ENCODE data around the gene KMO. TPM values are rescaled to one million over a fixed set of nuclear protein-coding genes. Genes with fewer than 3 reads are reported as not detected.
A peak's percentile ranks its signal among the peaks of the same experiment; 100 is the strongest.

The KMO gene
- total RNA-seq, 1 experiment from 2014 or later = not detected

- Histone ChIP-seq H3K23me2 (ENCODE audit: insufficient read length, low read depth, low read length, poor library complexity, severe bottlenecking) (no peaks in the 10 kb centered on the region), H3K79me2 (ENCODE audit: insufficient read depth, low read length) (no peaks in the 10 kb centered on the region), H3K79me1 (ENCODE audit: insufficient read depth, low read depth, low read length, poor library complexity, severe bottlenecking) (no peaks in the 10 kb centered on the region), H3K4me1 (ENCODE audit: insufficient read depth, low read length) (no peaks in the 10 kb centered on the region), H3K14ac (ENCODE audit: insufficient read depth, low read length) (no peak overlapping the region), H2BK15ac (ENCODE audit: low read depth, low read length) (no peak overlapping the region), H2AK5ac (ENCODE audit: insufficient read length, low read length) (no peak overlapping the region), H3K4me2 (ENCODE audit: insufficient read depth, insufficient read length, low read length) (no peak overlapping the region), H3K9me3 (ENCODE audit: control insufficient read depth, low read depth, low read length) (no peaks in the 10 kb centered on the region), H4K5ac (ENCODE audit: insufficient read length, low read depth, low read length) (no peak overlapping the region), H3K9ac (ENCODE audit: extremely low read depth, insufficient read length, low read length) (no peak overlapping the region), H3K18ac (ENCODE audit: insufficient read length, low read depth, low read length) (no peak overlapping the region), H3K4ac (ENCODE audit: low read depth, low read length) (no peak overlapping the region), H4K20me1 (ENCODE audit: control insufficient read depth, insufficient read depth, insufficient read length) (no peaks in the 10 kb centered on the region), H2AFZ (ENCODE audit: low read length) (no peak overlapping the region), H2BK12ac (ENCODE audit: insufficient read length, low read depth, low read length) (no peak overlapping the region), H4K8ac (replicated peaks; ENCODE audit: insufficient read length, low read depth, low read length) (no peak overlapping the region), H4K91ac (ENCODE audit: insufficient read length, low read depth, low read length) (no peak overlapping the region), H3K27ac (ENCODE audit: insufficient read length, low read depth, low read length) (no peak overlapping the region), H3K23ac (ENCODE audit: insufficient read length, low read depth, low read length) (no peak overlapping the region), H3T11ph (ENCODE audit: low read length) (no peak overlapping the region), H3K27me3 (ENCODE audit: insufficient read depth, low read length) (no peaks in the 10 kb centered on the region), H3K56ac (ENCODE audit: insufficient read length, low read depth, low read length) (no peak overlapping the region), H2BK5ac (ENCODE audit: insufficient read length, low read length) (no peak overlapping the region), H2BK120ac (ENCODE audit: low read depth, low read length, poor library complexity, severe bottlenecking) (no peak overlapping the region), H2BK20ac (ENCODE audit: low read depth, low read length, poor library complexity, severe bottlenecking) (no peak overlapping the region)
- Mint-ChIP-seq H3K27ac (0 out of 7 replicates have a peak overlapping the region, but pooled peaks of 1 of the 3 experiments have one; percentile 32), H3K36me3 (ENCODE audit: insufficient read depth in 1 of 3, low read depth in 3 of 3) (no peaks in the 10 kb centered on the region), H3K4me3 (no peak overlapping the region), H3K9me3 (no peaks in the 10 kb centered on the region; a peak in 1 of 5 replicates), H3K27me3 (ENCODE audit: low read depth) (no peaks in the 10 kb centered on the region; the same call in 1 of the 2 replicates), H3K4me1 (no peaks in the 10 kb centered on the region)
- no peak for TF ChIP-seq CTCF (conservative IDR thresholded peaks at IDR 0.05)
- no peak for DNase-seq
- no CpG with 5 or more reads among the region's 22 CpGs for WGBS (ENCODE audit: extremely low coverage, insufficient read length, low lambda C conversion rate)
These were observed 19.8 kb downstream of the KMO start for GRCh38 chr1:241551759-241552638.
